HG03354 (cell line): ENCODE results near the gene MSANTD7.
"Not testable (repeated sequence)": the region's sequence is repeated elsewhere in the genome, so short reads cannot be mapped to it uniquely, and the experiment has no call there.

Experiments
- ATAC-seq: cut with Tn5 transposase; IDR thresholded peaks from one replicate; pipeline ENCODE4 v1.9.1; 2021; ENCODE audit warnings: mild to moderate bottlenecking; ENCODE audit not compliant: unreplicated experiment, poor library complexity, severe bottlenecking

MSANTD7 gene

GRCh38 chr10:14836208-14836607 is 1.9 kb upstream of the MSANTD7 start:
- no peak for ATAC-seq

DNA sequence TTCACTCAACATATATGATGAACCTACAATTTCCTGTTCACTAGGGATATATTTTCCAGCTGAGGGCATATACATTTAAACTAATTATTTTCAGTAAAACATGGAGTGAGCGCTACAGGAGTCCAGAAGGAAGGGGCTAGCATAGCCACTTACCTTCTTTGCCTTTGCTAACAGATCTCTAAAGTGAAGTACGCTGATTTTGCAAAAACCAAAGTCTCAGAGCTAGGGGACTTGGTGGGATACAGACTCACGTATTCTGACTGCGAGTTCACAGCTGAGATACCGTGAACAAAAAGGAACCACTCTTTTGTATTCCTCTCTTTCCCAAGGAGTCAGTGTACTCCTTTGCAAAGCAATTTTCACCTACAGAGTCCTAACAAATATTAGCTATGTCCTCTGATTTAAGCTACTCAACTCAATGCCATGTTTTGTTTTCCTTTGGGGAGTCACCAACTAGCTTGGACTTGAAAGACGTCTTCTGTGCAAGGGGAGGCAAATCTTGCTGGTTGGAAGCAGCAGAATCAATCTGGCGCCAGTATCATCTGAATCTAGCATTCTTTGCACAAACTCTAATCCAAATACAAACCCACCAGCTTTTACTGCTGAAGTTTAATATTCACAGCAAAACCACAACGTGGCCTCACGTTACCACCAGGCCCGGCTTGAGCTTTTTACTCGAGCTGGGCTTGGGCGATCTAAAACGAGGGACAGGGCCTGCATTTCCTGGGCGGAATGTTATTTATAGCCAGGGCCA is 926 bp upstream of the MSANTD7 start:
- no peak for ATAC-seq

DNA sequence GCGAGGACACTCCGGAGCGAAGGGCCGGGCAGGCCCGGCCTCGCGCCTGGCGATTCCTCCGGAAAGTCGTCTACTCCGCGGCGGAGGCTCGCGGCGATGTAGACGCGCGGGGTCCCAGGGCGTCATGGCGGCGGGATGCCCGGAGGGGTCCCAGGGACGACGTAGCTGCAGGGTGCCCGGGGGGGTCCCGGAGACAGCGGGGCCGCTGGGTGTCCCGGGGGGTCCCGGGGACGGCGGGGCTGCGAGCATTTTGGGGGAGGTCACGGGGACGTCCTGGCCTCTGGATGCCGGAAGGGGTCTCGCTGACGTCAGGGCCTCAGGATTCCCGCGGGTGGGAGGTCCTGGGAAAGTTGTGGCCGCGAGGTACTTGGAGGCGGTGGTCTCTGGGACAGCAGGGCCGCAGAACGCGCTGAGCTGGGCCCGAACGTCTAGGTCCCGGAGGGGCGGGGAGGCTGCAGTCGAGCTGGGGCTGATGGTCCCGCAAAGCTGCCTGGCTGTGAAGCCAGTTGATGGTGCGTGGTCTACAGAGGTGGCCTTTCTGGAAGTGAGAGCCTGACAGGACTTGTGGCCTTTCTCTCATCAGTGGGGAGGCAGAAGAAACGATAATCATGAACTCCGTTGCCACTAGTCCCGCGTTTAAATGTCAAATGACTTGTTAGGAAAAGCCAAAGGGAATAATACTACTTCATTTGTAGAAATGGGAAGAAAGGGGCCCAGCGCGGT is 637 bp downstream of the MSANTD7 start:
- ATAC-seq = peak; percentile 8

- ATAC-seq = no peak
These were observed 1.2 kb downstream of the MSANTD7 start for GRCh38 chr10:14839305-14839695.

DNA sequence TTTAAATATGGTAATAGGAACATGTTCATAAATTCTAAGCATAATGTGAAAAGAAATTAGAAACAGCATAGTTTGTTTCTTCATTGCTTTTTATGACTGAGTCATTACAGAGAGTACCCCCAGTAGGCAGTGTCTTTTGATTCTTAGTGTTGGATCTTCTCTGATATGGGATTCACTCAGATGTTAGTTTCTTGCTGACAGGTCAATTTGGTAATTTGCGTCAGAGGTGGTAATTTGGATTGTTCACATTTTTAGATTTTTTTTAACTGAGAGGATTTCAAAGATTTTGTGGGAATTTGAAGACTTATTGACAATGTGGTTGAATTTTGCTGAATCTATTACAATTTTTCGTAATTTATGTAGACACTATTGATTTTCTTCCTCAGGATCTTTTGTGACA is 2.1 kb downstream of the MSANTD7 start:
- ATAC-seq = no peak

DNA sequence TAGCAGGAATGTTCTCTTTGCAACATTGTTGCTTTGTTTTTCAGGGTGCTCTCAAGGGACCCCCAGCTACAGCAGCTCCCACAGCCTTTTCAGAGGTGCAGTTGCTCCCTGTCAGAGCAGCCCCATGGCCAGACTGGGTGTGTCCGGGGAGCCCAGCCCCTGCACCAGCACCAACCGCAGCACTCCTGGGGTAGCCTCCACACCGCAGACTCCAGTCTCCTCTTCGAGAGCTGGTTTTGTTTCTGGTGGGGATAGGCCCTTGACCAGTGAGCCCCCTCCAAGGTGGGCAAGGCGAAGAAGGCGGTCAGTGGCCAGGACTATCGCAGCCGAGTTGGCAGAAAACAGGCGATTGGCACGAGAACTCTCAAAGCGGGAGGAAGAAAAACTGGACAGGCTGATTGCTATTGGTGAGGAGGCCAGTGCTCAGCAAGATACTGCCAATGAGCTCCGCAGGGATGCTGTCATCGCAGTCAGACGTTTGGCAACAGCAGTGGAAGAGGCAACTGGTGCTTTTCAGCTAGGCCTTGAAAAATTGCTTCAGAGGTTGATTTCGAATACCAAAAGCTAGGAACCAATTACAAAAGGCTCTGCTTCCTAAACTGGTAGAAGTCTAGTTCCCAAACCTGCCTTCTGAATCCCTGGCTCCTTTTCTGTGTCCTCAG is 5.4 kb downstream of the MSANTD7 start:
- no peak for ATAC-seq

DNA sequence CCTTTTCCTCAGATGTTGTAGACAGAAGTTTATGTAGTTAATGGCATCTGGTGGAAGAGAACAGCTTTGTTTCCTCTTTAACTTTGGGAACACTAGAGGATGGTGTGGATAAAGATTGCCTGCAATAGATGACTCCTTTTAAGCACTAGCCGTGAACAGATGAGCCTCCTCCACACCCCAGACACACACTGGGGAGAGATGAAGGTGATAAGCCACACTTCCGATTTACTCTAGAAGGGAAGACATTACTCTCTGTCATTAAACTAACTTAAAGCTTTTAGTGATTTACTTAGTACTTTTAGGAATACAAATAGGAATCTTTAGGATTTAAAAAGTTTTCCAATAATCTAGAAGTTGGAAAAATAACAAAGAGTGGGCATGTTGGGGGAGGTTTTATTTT is 6.8 kb downstream of the MSANTD7 start:
- ATAC-seq = no peak

GRCh38 chr10:14852236-14852635 is 14.1 kb downstream of the MSANTD7 start:
- no peak for ATAC-seq

- ATAC-seq = no peak
These were observed 17.3 kb downstream of the MSANTD7 start for GRCh38 chr10:14855453-14855852.

- ATAC-seq = no peak
These were observed 20.3 kb downstream of the MSANTD7 start for GRCh38 chr10:14858338-14858960.

- ATAC-seq = no peak
These were observed 20.9 kb downstream of the MSANTD7 start for GRCh38 chr10:14859043-14859442.

DNA sequence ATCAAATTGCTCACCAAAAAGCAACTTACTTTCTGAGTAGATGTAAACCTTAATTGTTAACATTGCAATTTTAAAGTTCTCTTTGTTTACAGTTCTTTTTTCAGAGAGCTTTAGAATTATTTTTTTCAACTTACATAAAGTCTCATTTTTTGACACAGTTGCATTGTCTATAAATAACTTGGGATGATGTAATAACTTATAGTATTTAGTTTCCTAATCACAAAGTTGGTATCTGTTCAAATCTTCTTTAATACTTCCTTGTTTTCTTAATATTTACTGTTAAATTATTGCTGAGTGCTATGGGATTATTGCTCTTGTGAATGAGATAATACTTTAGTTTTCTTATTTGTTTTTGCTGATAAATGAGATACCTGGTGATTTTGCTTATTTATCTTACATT is 21.7 kb downstream of the MSANTD7 start:
- ATAC-seq = no peak

GRCh38 chr10:14860791-14861190 is 22.7 kb downstream of the MSANTD7 start:
- no peak for ATAC-seq

DNA sequence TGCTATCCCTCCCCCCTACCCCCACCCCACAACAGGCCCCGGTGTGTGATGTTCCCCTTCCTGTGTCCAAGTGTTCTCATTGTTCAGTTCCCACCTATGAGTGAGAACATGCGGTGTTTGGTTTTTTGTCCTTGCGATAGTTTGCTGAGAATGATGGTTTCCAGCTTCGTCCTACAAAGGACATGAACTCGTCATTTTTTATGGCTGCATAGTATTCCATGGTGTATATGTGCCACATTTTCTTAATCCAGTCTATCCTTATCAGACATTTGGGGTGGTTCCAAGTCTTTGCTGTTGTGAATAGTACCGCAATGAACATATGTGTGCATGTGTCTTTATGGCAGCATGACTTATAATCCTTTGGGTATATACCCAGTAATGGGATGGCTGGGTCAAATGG is 26.4 kb downstream of the MSANTD7 start:
- ATAC-seq = not testable (repeated sequence)

GRCh38 chr10:14864871-14865270 is 26.8 kb downstream of the MSANTD7 start:
- not testable (repeated sequence) for ATAC-seq

GRCh38 chr10:14873090-14873760 is 35.1 kb downstream of the MSANTD7 start:
- ATAC-seq = peak; percentile 57

GRCh38 chr10:14875941-14876340 is 37.8 kb downstream of the MSANTD7 start:
- ATAC-seq = no peak

- no peak for ATAC-seq
These were observed 38.7 kb downstream of the MSANTD7 start for GRCh38 chr10:14876764-14877163.

DNA sequence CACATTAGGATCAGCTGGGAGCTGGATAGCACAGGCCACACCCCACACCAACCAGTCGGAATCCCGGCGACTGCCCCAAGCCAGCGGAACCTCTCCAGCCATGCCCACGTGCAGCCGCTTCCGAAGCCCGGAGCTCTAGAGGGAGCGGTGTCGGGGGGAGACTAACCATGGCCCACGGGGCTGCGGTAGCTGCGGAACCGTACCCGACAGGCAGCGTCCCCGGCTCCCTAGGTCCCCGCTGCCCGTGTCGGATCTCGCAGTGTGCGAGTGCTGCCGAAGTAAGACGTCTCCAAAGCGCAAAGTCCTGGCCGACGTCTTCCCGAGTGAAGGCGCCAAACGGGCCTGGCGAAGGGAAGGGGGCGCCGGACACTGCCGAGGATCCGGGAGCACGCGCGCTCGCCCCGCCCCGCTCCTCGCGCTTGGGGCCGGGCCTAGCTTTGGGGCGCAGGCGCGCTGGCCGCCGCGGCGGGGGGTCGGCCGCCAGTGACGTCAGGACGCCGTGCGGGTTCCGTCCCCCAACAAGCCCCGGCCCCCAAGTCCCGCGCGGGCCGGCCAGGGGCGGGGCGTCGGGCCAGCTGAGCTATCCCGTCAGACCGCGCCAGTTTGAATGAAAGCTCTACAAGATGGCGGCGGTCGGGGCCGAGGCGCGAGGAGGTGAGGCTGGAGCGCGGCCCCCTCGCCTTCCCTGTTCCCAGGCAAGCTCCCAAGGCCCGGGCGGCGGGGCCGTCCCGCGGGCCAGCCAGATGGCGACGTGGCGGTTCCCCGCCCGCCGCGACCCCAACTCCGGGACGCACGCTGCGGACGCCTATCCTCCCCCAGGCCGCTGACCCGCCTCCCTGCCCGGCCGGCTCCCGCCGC is 40.4 kb downstream of the MSANTD7 start, which contains the start of gene SUV39H2:
Gene SUV39H2 (plus strand): TSS at position 601 of the 858 bp plus-strand sequence. CDS start 23 bp downstream, at position 624.
- ATAC-seq = peak; percentile 93
